DND-41 (cell line): ENCODE measurements around the gene PPARA.

Source experiments
- ATAC-seq: fragments of 200-7000 bp; cut with Tn5 transposase; 3 replicates; pipeline ENCODE4 v1.9.1; 2021; ENCODE audit warnings: low read depth; ENCODE audit not compliant: insufficient read depth
- DNase-seq: peaks from one replicate; pipeline ENCODE4 v3.0.0-alpha.2; 2020
- H2AFZ ChIP-seq: 2 replicates; pipeline ENCODE4 v1.6.0; 2012; ENCODE audit warnings: low read depth, low read length
- H3K27ac ChIP-seq: 2 replicates; pipeline ENCODE4 v1.5.1; 2012; ENCODE audit warnings: low read length, inconsistent platforms
- H3K27me3 ChIP-seq: fragments of 200-600 bp; sonication (generic); 2 replicates; pipeline ENCODE4 v1.6.0; 2012; ENCODE audit warnings: low read length, mild to moderate bottlenecking, inconsistent platforms; ENCODE audit not compliant: insufficient read depth, poor library complexity
- H3K36me3 ChIP-seq: 2 replicates; pipeline ENCODE4 v1.5.1; 2012; ENCODE audit warnings: low read length, inconsistent platforms; ENCODE audit not compliant: insufficient read depth
- H3K4me1 ChIP-seq: 2 replicates; pipeline ENCODE4 v1.5.1; 2012; ENCODE audit warnings: mild to moderate bottlenecking, low read length; ENCODE audit not compliant: insufficient read depth
- H3K4me2 ChIP-seq: 2 replicates; pipeline ENCODE4 v1.6.0; 2012; ENCODE audit warnings: mild to moderate bottlenecking, moderate library complexity, low read length, inconsistent platforms; ENCODE audit not compliant: insufficient read depth
- H3K4me3 ChIP-seq, 2 experiments: fragments of 200-600 bp in 1 of 2; shearing (Covaris generic) in 1 of 2; 2 replicates each; pipeline ENCODE4 v1.5.1; 2012 to 2016; ENCODE audit warnings: inconsistent platforms in 2 of 2, low read length in 2 of 2, mild to moderate bottlenecking in 2 of 2, low read depth in 1 of 2, moderate library complexity in 1 of 2
- H3K79me2 ChIP-seq: 2 replicates; pipeline ENCODE4 v1.6.0; 2012; ENCODE audit warnings: low read length, inconsistent platforms; ENCODE audit not compliant: insufficient read depth
- H3K9ac ChIP-seq: 2 replicates; pipeline ENCODE4 v1.6.0; 2012; ENCODE audit warnings: low read depth, mild to moderate bottlenecking, inconsistent platforms, low read length, moderate library complexity
- H3K9me3 ChIP-seq: 2 replicates; pipeline ENCODE4 v1.5.1; 2012; ENCODE audit warnings: low read length, moderate library complexity, mild to moderate bottlenecking, inconsistent platforms; ENCODE audit not compliant: insufficient read depth, severe bottlenecking
- H4K20me1 ChIP-seq: 2 replicates; pipeline ENCODE4 v1.6.0; 2012; ENCODE audit warnings: low read length; ENCODE audit not compliant: insufficient read depth
- CTCF ChIP-seq: IDR thresholded peaks from 2 replicates; pipeline ENCODE4 v1.5.1; 2012; ENCODE audit warnings: borderline replicate concordance, low read length, moderate library complexity, mild to moderate bottlenecking; ENCODE audit not compliant: poor library complexity, severe bottlenecking; ENCODE audit errors: extremely low read depth
- EZH2 ChIP-seq: IDR thresholded peaks from 3 replicates; pipeline ENCODE4 v1.6.1; 2012; ENCODE audit warnings: borderline replicate concordance, low read depth, mild to moderate bottlenecking, moderate library complexity, low read length, inconsistent platforms; ENCODE audit not compliant: severe bottlenecking

PPARA gene

GRCh38 chr22:46289244-46289891, 139.0 kb downstream of the PPARA start:
- H3K9me3 ChIP-seq, result no peaks in the 10 kb centered on the region
- H3K4me2 ChIP-seq, result no peak overlapping the region
- H3K4me3 ChIP-seq, result no peak overlapping the region
- H3K79me2 ChIP-seq, result no peaks in the 10 kb centered on the region
- TF ChIP-seq EZH2 (no peak), CTCF (no peak)
- ATAC-seq (no peak), DNase-seq (no peak)
- no peak overlapping the region for H3K27ac ChIP-seq
- peaks cover 48% of the 10 kb centered on the region for H3K36me3 ChIP-seq
- no peaks in the 10 kb centered on the region for H3K4me1 ChIP-seq
- no peak overlapping the region for H2AFZ ChIP-seq
- H4K20me1 ChIP-seq, result no peaks in the 10 kb centered on the region
- no peak overlapping the region for H3K9ac ChIP-seq
- H3K27me3 ChIP-seq, result no peaks in the 10 kb centered on the region

DNA sequence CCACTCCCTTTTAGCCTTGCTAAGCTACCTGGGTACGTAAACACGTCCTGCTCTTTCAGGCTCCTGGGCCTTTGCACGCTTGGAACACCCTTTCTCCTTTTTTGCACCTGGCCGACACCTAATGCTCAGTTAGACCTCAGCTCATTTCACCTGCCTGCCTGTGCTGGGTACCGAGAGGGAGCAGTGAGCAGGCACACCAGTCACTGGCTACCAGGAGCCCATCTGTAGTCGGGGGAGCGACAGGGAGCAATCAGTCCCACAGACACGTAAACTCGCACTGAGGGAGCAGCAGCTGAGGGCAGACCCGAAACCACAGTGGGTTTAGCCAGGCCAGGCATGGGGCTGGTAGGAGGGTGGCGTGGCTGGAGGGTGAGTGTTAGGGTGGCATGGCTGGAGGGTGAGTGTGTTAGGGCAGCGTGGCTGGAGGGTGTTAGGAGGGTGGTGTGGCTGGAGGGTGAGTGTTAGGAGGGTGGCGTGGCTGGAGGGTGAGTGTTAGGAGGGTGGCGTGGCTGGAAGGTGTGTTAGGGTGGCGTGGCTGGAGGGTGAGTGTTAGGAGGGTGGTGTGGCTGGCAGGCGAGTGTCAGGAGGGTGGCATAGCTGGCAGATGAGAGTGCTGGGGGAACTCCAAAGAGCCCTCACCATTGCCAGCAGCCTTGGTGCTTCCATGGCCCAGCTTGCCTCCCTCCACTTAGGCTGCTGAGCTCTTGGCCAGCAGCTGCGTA, 140.0 kb downstream of the PPARA start:
- DNase-seq, result no peak
- 0 out of 2 replicates have a peak overlapping the region, but pooled peaks have one; percentile 13 for H3K27ac ChIP-seq
- ATAC-seq, result no peak
- no peak overlapping the region for H3K4me2 ChIP-seq
- no peak for TF ChIP-seq EZH2
- no peak overlapping the region for H3K4me3 ChIP-seq
- H3K36me3 ChIP-seq, result peaks cover 41% of the 10 kb centered on the region
- H3K79me2 ChIP-seq, result peaks cover under 1% of the 10 kb centered on the region; the same call in 1 of the 2 replicates
- no peaks in the 10 kb centered on the region for H4K20me1 ChIP-seq
- H3K27me3 ChIP-seq, result no peaks in the 10 kb centered on the region
- no peak overlapping the region for H3K9ac ChIP-seq
- H3K4me1 ChIP-seq, result peaks cover 3% of the 10 kb centered on the region
- H2AFZ ChIP-seq, result no peak overlapping the region
- no peaks in the 10 kb centered on the region for H3K9me3 ChIP-seq

GRCh38 chr22:46290843-46291785, 140.8 kb downstream of the PPARA start:
- Histone ChIP-seq H3K4me3 (no peak overlapping the region), H3K9ac (no peak overlapping the region), H3K4me2 (no peak overlapping the region), H2AFZ (no peak overlapping the region), H3K27ac (no peak overlapping the region), H3K36me3 (peaks cover 40% of the 10 kb centered on the region), H4K20me1 (no peaks in the 10 kb centered on the region), H3K79me2 (peaks cover 9% of the 10 kb centered on the region), H3K27me3 (no peaks in the 10 kb centered on the region), H3K4me1 (peaks cover 11% of the 10 kb centered on the region), H3K9me3 (no peaks in the 10 kb centered on the region)
- DNase-seq (no peak), ATAC-seq (no peak)
- TF ChIP-seq CTCF (no peak), EZH2 (no peak)
